ENCODE results near the gene CHD5. TPM values are rescaled to one million over a fixed set of nuclear protein-coding genes. Genes with fewer than 3 reads are reported as not detected.
A peak's percentile ranks its signal among the peaks of the same experiment; 100 is the strongest.

CHD5 gene
- total and polyA plus RNA-seq, 2 of the 13 experiments (the other 11 are each of a cell fraction or from before 2014, with no cell fraction given), result 0.02 to 0.21 TPM

- Histone ChIP-seq H3K4me2 (ENCODE audit: low read depth, low read length) (no peak overlapping the region), H4K20me1 (ENCODE audit: insufficient read depth, low read length) (no peaks in the 10 kb centered on the region), H3K79me2 (ENCODE audit: insufficient read depth, low read length) (no peaks in the 10 kb centered on the region), H3K4me3 (replicated peaks in 1 of 3; ENCODE audit: insufficient read depth in 1 of 3, low read depth in 2 of 3, low read length in 3 of 3) (no peak overlapping the region), H3K27me3 (ENCODE audit: control insufficient read depth in 1 of 2, insufficient read depth in 2 of 2, low read length in 2 of 2) (peaks cover 0 to 3% of the 10 kb centered on the region in 2 experiments; a peak in 1 of 5 replicates), H3K36me3 (replicated peaks in 1 of 2; ENCODE audit: control insufficient read depth in 1 of 2, insufficient read depth in 2 of 2, low read length in 2 of 2) (no peaks in the 10 kb centered on the region), H3K9ac (ENCODE audit: insufficient read depth, low read depth, low read length) (no peak overlapping the region), H3K9me3 (ENCODE audit: low read length) (no peaks in the 10 kb centered on the region), H3K4me1 (ENCODE audit: insufficient read depth, low read length) (peaks cover 18% of the 10 kb centered on the region), H2AFZ (ENCODE audit: low read length) (no peak overlapping the region), H3K27ac (ENCODE audit: extremely low read length, insufficient read depth, low read length) (no peak overlapping the region)
- 73% methylated on average over 7 of the region's 12 CpGs for WGBS (ENCODE audit: low lambda C conversion rate)
- POLR2A ChIA-PET, result no interaction called here
- TF ChIP-seq CTCF (CRISPR knock-in tag; IDR thresholded peaks at IDR 0.05) (peak; percentile 44), ZNF670 (CRISPR knock-in tag; IDR thresholded peaks at IDR 0.05; ENCODE audit: borderline replicate concordance) (no peak), STAG1 (CRISPR knock-in tag; IDR thresholded peaks at IDR 0.05) (peak; percentile 10; the same call in 1 of the 2 replicates)
- DNase-seq (ENCODE audit: low spot score) (no peak), ATAC-seq (peak; percentile 73), FAIRE-seq (no peak)
- CTCF ChIA-PET (ENCODE audit: low intra/inter-chr PET ratio, low total read pairs), result no interaction called here
- in situ Hi-C loops (cut with HindIII; ENCODE audit: extremely low pct_ligation_motif_present, low pct_unique_long_range_greater_than_20kb), result no loop called here
- intact Hi-C loops (cut with micrococcal nuclease; ENCODE audit: unreplicated experiment), result no loop called here
- BruUV-seq (replicated peaks), result no TSS peak
Observed at GRCh38 chr1:6080469-6080868, 99.7 kb downstream of the CHD5 start.

- no peak overlapping the region for H3K4me2 ChIP-seq (ENCODE audit: low read depth, low read length)
- DNase-seq (ENCODE audit: low spot score) (no peak), FAIRE-seq (no peak), ATAC-seq (no peak)
- BruUV-seq (replicated peaks), result no TSS peak
- H3K36me3 ChIP-seq (replicated peaks in 1 of 2; ENCODE audit: control insufficient read depth in 1 of 2, insufficient read depth in 2 of 2, low read length in 2 of 2), result no peaks in the 10 kb centered on the region; a peak in 1 of 5 replicates
- H3K4me1 ChIP-seq (ENCODE audit: insufficient read depth, low read length), result peaks cover 18% of the 10 kb centered on the region
- H3K79me2 ChIP-seq (ENCODE audit: insufficient read depth, low read length), result no peaks in the 10 kb centered on the region
- no peaks in the 10 kb centered on the region; a peak in 1 of 5 replicates for H3K27me3 ChIP-seq (ENCODE audit: control insufficient read depth in 1 of 2, insufficient read depth in 2 of 2, low read length in 2 of 2)
- WGBS (ENCODE audit: low lambda C conversion rate), result 83% methylated on average over 16 of the region's 16 CpGs
- ChIA-PET CTCF (ENCODE audit: low intra/inter-chr PET ratio, low total read pairs) (interaction anchor here (0.6 kb wide), 1 partner anchor 76 kb away, joined by 3 read pairs; no protein-coding TSS in a partner anchor), POLR2A (no interaction called here)
- intact Hi-C loops (cut with micrococcal nuclease; ENCODE audit: unreplicated experiment) (no loop called here), in situ Hi-C loops (cut with HindIII; ENCODE audit: extremely low pct_ligation_motif_present, low pct_unique_long_range_greater_than_20kb) (no loop called here)
- H4K20me1 ChIP-seq (ENCODE audit: insufficient read depth, low read length), result no peaks in the 10 kb centered on the region
- H2AFZ ChIP-seq (ENCODE audit: low read length), result no peak overlapping the region
- H3K9me3 ChIP-seq (ENCODE audit: low read length), result no peaks in the 10 kb centered on the region
- H3K9ac ChIP-seq (ENCODE audit: insufficient read depth, low read depth, low read length), result no peak overlapping the region
- no peak overlapping the region for H3K27ac ChIP-seq (ENCODE audit: extremely low read length, insufficient read depth, low read length)
- no peak overlapping the region for H3K4me3 ChIP-seq (replicated peaks in 1 of 3; ENCODE audit: insufficient read depth in 1 of 3, low read depth in 2 of 3, low read length in 3 of 3)
- no peak for TF ChIP-seq KDM2A (CRISPR knock-in tag; IDR thresholded peaks at IDR 0.05; ENCODE audit: borderline replicate concordance, low read depth)
- TF ChIP-seq JUND (CRISPR knock-in tag; IDR thresholded peaks at IDR 0.05), result no peak
- no peak for TF ChIP-seq PAX8 (CRISPR knock-in tag; IDR thresholded peaks at IDR 0.05; ENCODE audit: borderline replicate concordance)
- TF ChIP-seq ZNF850 (CRISPR knock-in tag; conservative IDR thresholded peaks at IDR 0.05), result no peak
- no peak for TF ChIP-seq JDP2 (CRISPR knock-in tag; IDR thresholded peaks at IDR 0.05; ENCODE audit: borderline replicate concordance)
- TF ChIP-seq NR2F1 (CRISPR knock-in tag; IDR thresholded peaks at IDR 0.05), result no peak
- no peak for TF ChIP-seq JARID2 (CRISPR knock-in tag; IDR thresholded peaks at IDR 0.05; ENCODE audit: insufficient replicate concordance)
- TF ChIP-seq MBNL3 (CRISPR knock-in tag; conservative IDR thresholded peaks at IDR 0.05), result no peak
- TF ChIP-seq ZHX1 (CRISPR knock-in tag; IDR thresholded peaks at IDR 0.05; ENCODE audit: low read depth), result no peak
- no peak for TF ChIP-seq ETV6 (CRISPR knock-in tag; conservative IDR thresholded peaks at IDR 0.05)
Observed at GRCh38 chr1:6077919-6078318, 102.2 kb downstream of the CHD5 start.

All from HepG2 (cell line).